ENCODE data around the gene L3MBTL4.

GRCh38 chr18:6330786-6331185, 83.9 kb downstream of the L3MBTL4 start:
- TF ChIP-seq POLR2AphosphoS5 (IDR thresholded peaks at IDR 0.05; ENCODE audit: low read depth, low read length) (no peak), POLR2A (IDR thresholded peaks at IDR 0.05; ENCODE audit: low read depth, low read length) (no peak)

Measured in GM12892 (cell line).